NCI-H82 treated with DMSO at 0.1 percent for 48 hours (cell line): ENCODE results near the gene BABAM1.

Source experiments
- DNase-seq: peaks from one replicate; lab custom pipeline; 2025; ENCODE audit not compliant: unreplicated experiment; lab: John Stamatoyannopoulos, UW

Gene BABAM1

GRCh38 chr19:17302391-17303166, 35.3 kb downstream of the BABAM1 start:
- DNase-seq = no peak

GRCh38 chr19:17303167-17303939, 36.1 kb downstream of the BABAM1 start, which contains the start of gene ABHD8:
Gene ABHD8, minus strand, starts transcription at chr19:17303425. Its CDS starts 1,809 bp downstream, at chr19:17301616.
- DNase-seq = peak; percentile 93

GRCh38 chr19:17303940-17304267, 36.7 kb downstream of the BABAM1 start:
- DNase-seq = no peak

GRCh38 chr19:17304386-17305215, 37.4 kb downstream of the BABAM1 start:
- no peak for DNase-seq

GRCh38 chr19:17305216-17305516, 37.9 kb downstream of the BABAM1 start:
- no peak for DNase-seq

GRCh38 chr19:17305517-17306284, 38.5 kb downstream of the BABAM1 start, which contains the start of gene MRPL34:
Gene MRPL34, plus strand, starts transcription at chr19:17305872. Its CDS starts 21 bp downstream, at chr19:17305893.
- DNase-seq = peak; percentile 100

- DNase-seq = no peak
These were observed 39.1 kb downstream of the BABAM1 start for GRCh38 chr19:17306285-17306714.

- no peak for DNase-seq
These were observed 40.7 kb downstream of the BABAM1 start for GRCh38 chr19:17307876-17308377.

GRCh38 chr19:17309198-17309964, 42.1 kb downstream of the BABAM1 start, which contains the start of gene DDA1:
Gene DDA1, plus strand, starts transcription at chr19:17309563. Its CDS starts 92 bp downstream, at chr19:17309655.
- peak; percentile 100 for DNase-seq

GRCh38 chr19:17309965-17310461, 42.8 kb downstream of the BABAM1 start:
- DNase-seq = no peak

GRCh38 chr19:17311455-17312188, 44.4 kb downstream of the BABAM1 start:
- DNase-seq = no peak

- no peak for DNase-seq
These were observed 45.2 kb downstream of the BABAM1 start for GRCh38 chr19:17312189-17313113.

GRCh38 chr19:17314007-17314593, 46.9 kb downstream of the BABAM1 start:
- no peak for DNase-seq

GRCh38 chr19:17318966-17319365, 51.7 kb downstream of the BABAM1 start:
- no peak for DNase-seq

GRCh38 chr19:17319473-17320238, 52.4 kb downstream of the BABAM1 start:
- DNase-seq = no peak

GRCh38 chr19:17320435-17320834, 53.2 kb downstream of the BABAM1 start:
- no peak for DNase-seq
